ENCODE results near the gene CADM4.
A peak's percentile ranks its signal among the peaks of the same experiment; 100 is the strongest.
"Not testable (repeated sequence)": the region's sequence is repeated elsewhere in the genome, so short reads cannot be mapped to it uniquely, and the experiment has no call there.

CADM4 gene

DNA sequence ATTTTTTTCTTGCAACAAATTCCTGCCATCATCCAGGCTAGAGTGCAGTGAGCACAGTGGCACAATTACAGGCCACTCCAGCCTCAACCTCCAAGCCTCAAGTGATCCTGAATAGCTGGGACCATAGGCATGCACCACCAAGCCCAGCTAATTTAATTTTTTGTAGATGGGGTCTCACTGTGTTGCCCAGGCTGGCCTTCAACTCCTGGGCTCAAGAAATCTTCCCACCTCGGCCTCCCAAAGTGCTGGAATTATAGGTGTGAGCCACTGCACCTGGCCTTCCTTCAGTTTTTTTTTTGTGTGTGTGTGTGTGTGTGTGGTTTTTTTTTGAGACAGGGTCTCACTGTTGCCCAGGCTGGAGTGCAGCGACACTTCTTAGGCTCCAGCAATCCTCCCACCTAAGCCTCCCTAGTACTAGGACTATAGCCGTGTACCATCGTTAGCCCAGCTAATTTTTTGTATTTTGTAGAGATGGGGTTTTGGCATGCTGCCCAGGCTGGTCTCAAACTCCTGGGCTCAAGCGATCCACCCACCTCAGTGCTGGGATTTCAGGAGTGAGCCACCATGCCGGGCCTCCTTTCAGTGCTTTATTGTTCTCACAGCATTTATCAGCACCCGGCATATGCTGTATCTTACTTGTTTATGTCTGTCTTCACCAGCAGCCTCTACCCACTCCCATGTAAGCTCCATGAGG is 33.6 kb downstream of the CADM4 start:
- DNase-seq: no peak

DNA sequence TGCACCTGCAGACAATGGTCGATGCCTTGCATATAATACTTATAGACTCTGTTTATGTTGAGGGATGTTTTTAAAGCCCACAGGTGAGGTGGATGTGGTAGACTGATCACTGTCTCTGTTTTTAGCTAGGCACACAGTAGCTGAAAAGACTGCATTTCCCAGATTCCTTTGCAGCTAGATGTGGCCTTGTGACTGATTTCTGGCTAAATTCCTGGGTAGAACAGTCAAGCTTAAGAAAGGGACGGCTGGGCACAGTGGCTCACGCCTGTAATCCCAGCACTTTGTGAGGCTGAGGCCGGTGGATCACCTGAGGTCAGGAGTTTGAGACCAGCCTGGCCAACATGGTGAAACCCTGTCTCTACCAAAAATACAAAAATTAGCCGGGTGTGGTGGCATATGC is 39.3 kb downstream of the CADM4 start:
- not testable (repeated sequence) for DNase-seq

GRCh38 chr19:43599635-43600295 is 39.9 kb downstream of the CADM4 start:
- no peak for DNase-seq

- no peak for DNase-seq
These were observed 41.0 kb downstream of the CADM4 start for GRCh38 chr19:43598445-43599240.

DNA sequence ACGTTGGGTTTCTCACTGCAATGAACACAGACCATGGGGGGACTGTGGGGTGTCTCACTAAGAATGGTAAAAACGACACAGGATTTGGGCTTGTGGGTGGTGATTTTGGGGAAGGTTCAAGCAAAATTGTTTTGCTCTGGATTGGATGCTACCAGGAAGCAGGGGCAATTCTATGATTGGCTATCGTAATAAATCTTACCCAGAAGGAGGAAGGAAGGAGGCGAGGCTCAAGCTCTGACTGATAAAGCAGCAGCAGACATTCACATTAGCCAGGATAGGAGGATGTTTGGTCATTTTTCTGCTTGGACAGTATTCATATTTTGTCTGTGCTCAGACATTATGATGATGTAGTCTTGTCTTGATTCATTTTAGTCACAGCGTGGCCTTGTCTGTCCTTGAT is 41.8 kb downstream of the CADM4 start:
- no peak for DNase-seq

DNA sequence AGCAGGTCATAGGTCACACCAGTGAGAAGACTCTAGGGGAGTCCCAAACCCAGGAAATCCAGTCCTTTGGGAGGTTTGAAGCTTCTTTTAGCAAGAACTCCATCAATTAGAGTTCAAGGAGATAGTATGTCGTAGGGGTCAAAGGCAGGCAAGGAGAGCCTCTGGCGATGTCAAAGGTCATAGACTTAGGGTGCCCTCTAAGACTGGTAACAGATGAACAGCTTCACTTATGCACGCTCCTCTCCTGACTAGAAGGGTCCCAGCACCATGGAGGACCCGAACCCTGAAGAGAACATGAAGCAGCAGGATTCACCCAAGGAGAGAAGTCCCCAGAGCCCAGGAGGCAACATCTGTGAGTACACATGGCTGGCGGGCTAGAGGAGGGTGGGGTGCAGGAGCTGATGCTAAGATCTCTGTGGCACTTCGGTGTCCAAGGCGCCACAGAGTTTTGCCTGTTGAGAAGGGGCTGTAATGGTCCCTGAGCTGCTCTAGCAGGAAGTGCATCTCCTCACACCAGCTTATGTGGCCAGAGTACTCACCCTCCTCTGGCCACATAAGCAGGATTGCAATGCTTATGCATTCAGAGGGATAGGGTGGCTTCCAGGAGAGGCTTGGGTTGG is 42.7 kb downstream of the CADM4 start:
- no peak for DNase-seq

DNA sequence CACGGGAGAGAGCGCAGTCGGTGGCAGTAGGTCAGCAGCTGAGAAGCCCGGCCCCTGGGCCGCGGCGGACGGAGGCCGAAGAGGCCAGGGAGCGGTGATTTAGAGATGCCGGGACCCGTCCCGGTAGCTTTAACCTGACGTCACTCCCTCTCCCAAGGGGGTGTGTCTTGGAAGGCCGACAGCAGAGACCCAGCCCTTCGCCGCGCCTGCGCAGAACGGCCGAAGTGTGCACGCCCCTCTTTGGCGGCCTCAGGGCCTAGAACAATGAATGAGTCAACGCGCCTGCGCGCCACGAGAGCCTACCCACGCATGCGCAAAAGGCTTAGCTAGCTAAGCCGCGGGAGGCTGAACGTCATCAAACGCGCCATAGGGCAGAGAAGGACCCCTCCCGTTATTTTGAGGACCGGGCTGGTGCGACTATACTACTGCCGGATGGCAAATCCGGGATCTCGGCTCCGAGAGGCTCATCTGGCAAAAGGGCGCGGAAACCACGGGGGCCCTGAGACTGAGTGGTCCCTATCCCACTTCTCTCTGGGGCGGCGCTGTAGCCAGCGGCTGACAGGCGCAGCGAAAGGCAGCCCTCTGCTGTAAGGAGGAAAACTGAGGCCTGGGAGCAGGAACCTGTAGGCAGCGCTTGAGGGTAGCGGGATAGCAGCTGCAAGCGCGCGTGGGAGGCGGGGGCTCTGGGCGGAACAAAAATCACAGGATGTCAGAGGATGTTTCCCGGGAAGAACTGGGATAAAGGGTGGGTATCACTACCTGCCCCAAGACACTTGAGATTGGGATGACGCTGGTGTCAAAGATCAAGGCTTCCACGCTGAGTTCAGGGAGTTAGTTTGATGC is 43.4 kb downstream of the CADM4 start, which contains the start of the genes IRGQ and ZNF576:
TSS of gene IRGQ (minus strand) at position 136 of the 843 bp plus-strand sequence. CDS start 796 bp downstream, outside the sequence.
TSS of gene ZNF576 (plus strand) at position 597 of the 843 bp plus-strand sequence. CDS start 514 bp downstream, outside the sequence.
- peak; percentile 99 for DNase-seq

DNA sequence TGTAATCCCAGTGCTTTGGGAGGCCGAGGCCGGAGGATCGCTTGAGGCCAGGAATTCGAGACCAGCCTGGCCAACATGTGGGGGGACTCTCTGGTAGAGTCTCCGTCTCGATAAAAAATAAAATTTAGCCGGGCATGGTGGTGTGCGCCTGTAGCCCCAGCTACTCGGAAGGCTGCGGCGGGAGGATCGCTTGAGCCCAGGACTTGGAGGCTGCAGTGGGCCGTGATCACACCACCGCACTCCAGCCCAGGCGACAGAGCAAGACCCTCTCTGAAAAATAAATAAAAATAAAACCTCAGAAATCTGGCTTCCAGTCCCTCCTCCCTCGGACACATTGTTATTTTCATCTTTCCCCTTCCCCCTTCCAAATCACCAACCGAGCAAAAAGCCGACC is 44.0 kb downstream of the CADM4 start:
- DNase-seq: no peak

DNA sequence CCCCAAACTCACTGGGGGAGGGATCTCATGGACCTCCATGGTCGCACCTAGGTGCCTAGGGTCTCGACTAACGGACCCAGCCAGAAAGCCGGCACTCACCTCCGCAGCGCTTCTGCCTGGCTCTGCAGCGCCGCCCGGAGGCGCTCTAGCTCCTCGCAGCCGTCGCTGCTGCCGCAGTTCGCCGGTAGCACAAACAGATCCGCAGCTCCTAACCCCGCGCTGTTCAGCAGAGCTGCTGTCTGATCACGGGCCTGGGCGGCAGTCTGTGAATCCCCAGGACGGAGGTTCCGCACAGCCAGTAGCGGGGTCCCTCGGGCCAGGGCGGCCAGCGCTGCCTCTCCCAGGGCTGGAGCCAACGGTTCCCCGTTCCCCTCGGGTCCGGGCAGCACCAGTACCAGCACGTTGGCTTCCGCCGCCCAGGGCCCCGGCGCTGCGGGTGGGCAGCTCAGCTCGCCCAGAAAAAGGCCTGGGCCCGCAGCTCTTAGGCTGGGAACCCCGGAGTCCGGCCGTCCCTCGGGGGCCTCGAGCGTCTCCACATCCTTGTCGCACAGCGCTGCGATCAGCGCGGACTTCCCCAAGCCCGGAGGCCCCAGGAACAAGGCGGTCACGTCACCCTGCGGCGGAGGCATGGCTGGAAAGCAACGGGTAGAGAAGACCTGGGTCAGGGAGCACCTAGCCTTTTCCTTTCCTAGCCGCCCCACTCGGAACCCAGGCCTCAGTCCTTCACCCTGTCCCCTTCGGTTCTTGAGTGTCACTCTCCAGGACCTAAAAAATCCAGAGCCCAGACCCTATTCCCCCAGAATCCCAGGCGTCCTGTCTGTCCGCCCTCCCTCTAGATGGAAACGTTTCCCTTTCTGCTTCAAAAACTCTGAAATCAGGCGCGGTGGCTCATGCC is 44.7 kb downstream of the CADM4 start:
- DNase-seq: peak; percentile 56

GRCh38 chr19:43594081-43594697 is 45.5 kb downstream of the CADM4 start:
- DNase-seq: no peak

- no peak for DNase-seq
These were observed 46.8 kb downstream of the CADM4 start for GRCh38 chr19:43592800-43593350.

- no peak for DNase-seq
These were observed 47.5 kb downstream of the CADM4 start for GRCh38 chr19:43591904-43592772.

DNA sequence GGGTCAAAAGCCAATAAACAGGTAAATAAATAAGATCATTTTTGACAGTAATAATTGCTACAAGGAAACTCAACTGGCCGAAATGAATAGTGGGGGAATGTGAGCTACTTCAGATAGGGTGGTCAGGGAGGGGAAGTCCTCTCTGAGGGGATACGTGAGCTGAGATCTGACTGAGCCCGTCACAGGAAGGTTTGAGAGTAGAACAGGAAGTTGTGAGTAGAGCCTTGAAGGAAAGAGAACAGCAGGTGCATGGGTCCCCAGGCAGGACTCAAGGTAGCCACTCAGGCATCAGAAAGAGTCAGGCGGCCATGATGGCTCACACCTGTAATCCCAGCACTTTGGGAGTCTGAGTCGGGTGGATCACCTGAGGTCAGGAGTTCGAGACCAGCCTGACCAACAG is 50.0 kb downstream of the CADM4 start:
- DNase-seq: no peak

GRCh38 chr19:43589277-43589676 is 50.4 kb downstream of the CADM4 start:
- DNase-seq: no peak

DNA sequence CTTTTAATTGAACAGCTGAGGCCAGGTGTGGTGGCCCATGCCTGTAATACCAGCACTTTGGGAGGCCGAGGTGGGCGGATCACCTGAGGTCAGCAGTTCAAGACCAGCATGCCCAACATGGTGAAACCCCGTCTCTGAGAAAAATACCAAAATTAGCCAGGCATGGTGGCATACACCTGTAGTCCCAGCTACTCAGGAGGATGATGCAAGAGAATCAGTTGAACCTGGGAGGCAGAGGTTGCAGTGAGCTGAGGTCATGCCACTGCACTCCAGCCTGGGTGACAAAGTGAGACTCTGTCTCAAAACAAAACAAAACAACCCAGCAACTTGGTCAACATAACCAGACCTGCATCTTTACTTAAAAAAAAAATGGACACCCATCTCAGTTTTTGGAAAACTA is 52.6 kb downstream of the CADM4 start:
- DNase-seq: not testable (repeated sequence)

DNA sequence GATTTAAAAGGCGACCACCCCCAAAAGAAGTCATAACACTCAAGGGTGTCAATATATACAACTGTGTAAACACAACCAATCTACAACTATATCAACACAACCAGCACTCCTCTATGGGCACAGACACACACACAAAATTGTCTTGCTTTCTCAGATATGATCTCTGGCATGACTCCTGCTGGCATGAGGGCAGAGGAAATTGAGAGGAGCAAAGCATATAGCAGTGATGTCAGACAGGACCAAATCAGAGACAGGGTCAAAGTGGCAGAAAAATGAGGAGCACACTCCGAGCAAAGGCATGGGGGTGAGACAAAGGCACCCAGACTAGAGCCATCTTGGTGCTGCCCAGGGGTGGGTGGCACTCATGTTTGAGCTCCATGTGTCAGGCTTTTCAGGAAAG is 53.3 kb downstream of the CADM4 start:
- DNase-seq: no peak

DNA sequence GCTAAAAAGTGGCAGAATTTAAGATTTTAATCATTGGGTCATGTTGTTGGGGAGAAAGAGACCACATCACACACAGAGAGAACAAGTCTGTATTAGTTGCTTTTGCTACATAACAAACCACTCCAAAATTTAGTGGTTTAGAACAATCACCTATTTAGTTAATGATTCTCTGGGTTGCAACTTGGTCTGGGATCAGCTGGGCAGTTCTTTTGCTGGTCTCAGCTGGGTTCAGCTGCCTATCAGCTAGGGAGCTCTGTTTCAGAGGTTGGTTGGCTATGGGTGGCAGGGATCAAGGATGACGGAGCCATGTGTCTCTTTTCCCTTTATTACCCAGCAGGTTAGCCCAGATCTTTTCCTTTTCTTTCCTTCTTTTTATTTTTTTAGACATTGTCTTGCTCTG is 55.2 kb downstream of the CADM4 start:
- DNase-seq: no peak

DNA sequence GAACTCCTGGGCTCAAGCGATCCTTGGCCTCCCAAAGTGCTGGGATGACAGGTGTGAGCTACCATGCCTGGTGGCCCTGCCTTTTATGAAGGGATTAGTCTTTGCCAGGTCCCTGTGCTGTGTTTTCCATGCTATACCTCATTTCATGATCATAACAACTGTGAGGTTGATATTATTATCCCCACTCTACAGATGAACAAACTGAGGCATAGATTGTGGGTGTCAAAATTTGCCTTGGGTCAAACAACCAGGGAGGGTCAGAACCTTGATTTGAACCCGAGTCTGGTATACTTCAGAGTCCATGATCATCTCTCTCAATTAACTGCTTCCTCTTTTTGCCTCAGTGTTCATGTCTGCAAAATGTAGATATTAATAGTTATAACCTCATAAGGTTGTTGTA is 57.2 kb downstream of the CADM4 start:
- DNase-seq: no peak

DNA sequence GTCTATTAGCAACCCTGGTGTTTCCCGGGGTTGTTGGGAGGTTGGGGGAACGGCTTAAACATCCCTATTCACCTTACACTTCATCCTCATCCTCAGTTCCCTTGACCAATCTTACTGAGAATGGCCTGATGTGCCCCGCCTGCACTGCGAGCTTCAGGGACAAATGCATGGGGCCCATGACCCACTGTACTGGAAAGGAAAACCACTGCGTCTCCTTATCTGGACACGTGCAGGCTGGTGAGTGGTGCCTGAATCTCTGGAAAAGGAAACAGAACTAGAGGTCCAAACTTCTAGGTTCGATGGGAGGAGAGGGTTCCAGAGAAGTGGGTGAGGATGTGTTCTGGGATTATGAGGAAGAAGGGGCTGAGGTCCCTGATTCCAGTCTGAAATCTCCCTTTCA is 58.2 kb downstream of the CADM4 start:
- DNase-seq: no peak
